H9 (cell line): Measurements from ENCODE around the gene PLEKHF1. TPM values are rescaled to one million over a fixed set of nuclear protein-coding genes. Genes with fewer than 3 reads are reported as not detected.

Experiments
- DNase-seq: peaks from one replicate; pipeline ENCODE4 v3.0.0-alpha.2; 2017
- H2AFZ ChIP-seq: one replicate; pipeline ENCODE4 v1.6.1; 2013; ENCODE audit warnings: mild to moderate bottlenecking, low read length, control low read depth, moderate library complexity
- H2AK5ac ChIP-seq: 2 replicates; pipeline ENCODE4 v1.6.1; 2013; ENCODE audit warnings: low read length, control low read depth, mixed read lengths; ENCODE audit not compliant: insufficient read length
- H2BK120ac ChIP-seq: one replicate; pipeline ENCODE4 v1.6.1; 2013; ENCODE audit warnings: low read depth, mild to moderate bottlenecking, low read length, control low read depth, inconsistent platforms; ENCODE audit not compliant: poor library complexity, severe bottlenecking
- H2BK12ac ChIP-seq: 2 replicates; pipeline ENCODE4 v1.6.1; 2013; ENCODE audit warnings: low read length, control low read depth, mixed read lengths, low read depth; ENCODE audit not compliant: insufficient read length
- H2BK15ac ChIP-seq: 2 replicates; pipeline ENCODE4 v1.6.1; 2013; ENCODE audit warnings: low read depth, low read length, control low read depth
- H2BK20ac ChIP-seq: one replicate; pipeline ENCODE4 v1.6.1; 2013; ENCODE audit warnings: low read depth, mild to moderate bottlenecking, low read length, control low read depth, inconsistent platforms; ENCODE audit not compliant: poor library complexity, severe bottlenecking
- H2BK5ac ChIP-seq: 2 replicates; pipeline ENCODE4 v1.6.1; 2013; ENCODE audit warnings: low read length, control low read depth, mixed read lengths; ENCODE audit not compliant: insufficient read length
- H3K14ac ChIP-seq: 2 replicates; pipeline ENCODE4 v1.6.1; 2013; ENCODE audit warnings: low read length, control low read depth; ENCODE audit not compliant: insufficient read depth
- H3K18ac ChIP-seq: 2 replicates; pipeline ENCODE4 v1.6.1; 2013; ENCODE audit warnings: low read depth, mild to moderate bottlenecking, mixed read lengths, low read length, control low read depth; ENCODE audit not compliant: insufficient read length
- H3K23ac ChIP-seq: 2 replicates; pipeline ENCODE4 v1.6.1; 2013; ENCODE audit warnings: low read length, control low read depth, mixed read lengths, low read depth; ENCODE audit not compliant: insufficient read length
- H3K23me2 ChIP-seq: 2 replicates; pipeline ENCODE4 v1.6.1; 2013; ENCODE audit warnings: low read depth, mild to moderate bottlenecking, mixed read lengths, low read length, control low read depth; ENCODE audit not compliant: insufficient read length, poor library complexity, severe bottlenecking
- H3K27ac ChIP-seq: 2 replicates; pipeline ENCODE4 v1.5.1; 2013; ENCODE audit warnings: low read length, control low read depth, mixed read lengths, low read depth; ENCODE audit not compliant: insufficient read length
- H3K27me3 ChIP-seq: 2 replicates; pipeline ENCODE4 v1.6.1; 2013; ENCODE audit warnings: low read length, control low read depth, inconsistent platforms; ENCODE audit not compliant: insufficient read depth
- H3K4ac ChIP-seq: 2 replicates; pipeline ENCODE4 v1.6.1; 2013; ENCODE audit warnings: low read depth, mild to moderate bottlenecking, control low read depth, inconsistent platforms, low read length, moderate library complexity
- H3K4me1 ChIP-seq: 2 replicates; pipeline ENCODE4 v1.6.1; 2013; ENCODE audit warnings: low read length, control low read depth, inconsistent platforms; ENCODE audit not compliant: insufficient read depth
- H3K4me2 ChIP-seq: 2 replicates; pipeline ENCODE4 v1.6.1; 2013; ENCODE audit warnings: low read length, control low read depth, mixed read lengths; ENCODE audit not compliant: insufficient read length, insufficient read depth
- H3K56ac ChIP-seq: 2 replicates; pipeline ENCODE4 v1.6.1; 2013; ENCODE audit warnings: low read depth, mild to moderate bottlenecking, mixed read lengths, low read length, control low read depth; ENCODE audit not compliant: insufficient read length
- H3K79me1 ChIP-seq: 2 replicates; pipeline ENCODE4 v1.6.1; 2013; ENCODE audit warnings: low read depth, mild to moderate bottlenecking, moderate library complexity, low read length, control low read depth, inconsistent platforms; ENCODE audit not compliant: insufficient read depth, poor library complexity, severe bottlenecking
- H3K79me2 ChIP-seq: 2 replicates; pipeline ENCODE4 v1.6.1; 2013; ENCODE audit warnings: low read length, control low read depth, inconsistent platforms; ENCODE audit not compliant: insufficient read depth
- H3K9ac ChIP-seq: 2 replicates; pipeline ENCODE4 v1.6.1; 2013; ENCODE audit warnings: low read length, control low read depth, mixed read lengths; ENCODE audit not compliant: insufficient read length; ENCODE audit errors: extremely low read depth
- H3K9me3 ChIP-seq: one replicate; pipeline ENCODE4 v1.6.1; 2013; ENCODE audit warnings: low read depth, low read length, inconsistent platforms; ENCODE audit not compliant: control insufficient read depth
- H3T11ph ChIP-seq: one replicate; pipeline ENCODE4 v1.6.1; 2013; ENCODE audit warnings: mild to moderate bottlenecking, low read length, control low read depth, inconsistent platforms
- H4K20me1 ChIP-seq: one replicate; pipeline ENCODE4 v1.6.1; 2013; ENCODE audit not compliant: control insufficient read depth, insufficient read length, insufficient read depth
- H4K5ac ChIP-seq: 2 replicates; pipeline ENCODE4 v1.6.1; 2013; ENCODE audit warnings: low read depth, mild to moderate bottlenecking, mixed read lengths, low read length, control low read depth; ENCODE audit not compliant: insufficient read length
- H4K8ac ChIP-seq: replicated peaks from 2 replicates; pipeline ENCODE4 v1.6.1; 2013; ENCODE audit warnings: low read length, control low read depth, mixed read lengths, low read depth; ENCODE audit not compliant: insufficient read length
- H4K91ac ChIP-seq: 2 replicates; pipeline ENCODE4 v1.6.1; 2013; ENCODE audit warnings: low read depth, mild to moderate bottlenecking, moderate library complexity, mixed read lengths, low read length, control low read depth; ENCODE audit not compliant: insufficient read length
- H3K27ac Mint-ChIP-seq, 3 experiments: 2 replicates in 2 of 3; 3 replicates in 1 of 3; pipeline ENCODE4 v1.8.0; 2020 to 2021; ENCODE audit warnings: mixed read lengths in 3 of 3, mild to moderate bottlenecking in 1 of 3, moderate library complexity in 1 of 3
- H3K27me3 Mint-ChIP-seq: 2 replicates; pipeline ENCODE4 v1.8.0; 2021; ENCODE audit warnings: low read depth, mild to moderate bottlenecking, moderate library complexity, mixed read lengths
- H3K36me3 Mint-ChIP-seq, 3 experiments: 2 replicates in 2 of 3; 3 replicates in 1 of 3; pipeline ENCODE4 v1.8.0; 2020 to 2021; ENCODE audit warnings: low read depth in 3 of 3, mixed read lengths in 3 of 3; ENCODE audit not compliant: insufficient read depth in 1 of 3
- H3K4me1 Mint-ChIP-seq, 2 experiments: 2 replicates each; pipeline ENCODE4 v1.8.0; 2020; ENCODE audit warnings: mixed read lengths in 2 of 2
- H3K4me3 Mint-ChIP-seq, 2 experiments: 2 replicates in 1 of 2; 3 replicates in 1 of 2; pipeline ENCODE4 v1.8.0; 2020 to 2021; ENCODE audit warnings: mild to moderate bottlenecking in 2 of 2, mixed read lengths in 2 of 2, moderate library complexity in 1 of 2
- H3K9me3 Mint-ChIP-seq, 2 experiments: 2 replicates in 1 of 2; 3 replicates in 1 of 2; pipeline ENCODE4 v1.8.0; 2020; ENCODE audit warnings: mild to moderate bottlenecking in 2 of 2, mixed read lengths in 2 of 2, moderate library complexity in 1 of 2
- WGBS: extraction: QIAGEN DNeasy Blood & Tissue Kit; methylation state at CpG from one replicate; pipeline ENCODE4 v1.1.7; 2013; ENCODE audit warnings: missing lambda C conversion rate, low lambda C conversion rate, mixed read lengths; ENCODE audit not compliant: insufficient read length; ENCODE audit errors: extremely low coverage; 5-methylcytosine and 5-hydroxymethylcytosine counted together
- total RNA-seq: library from RNA; stranded (reverse); gene quantifications from 2 replicates; pipeline ENCODE4 v1.2.1, GENCODE V29; 2021
- TF ChIP-seq, protein P1 (sequence below): fragments of 200-600 bp; sonication (generic); conservative IDR thresholded peaks from 3 replicates; pipeline ENCODE4 v1.8.0; 2021; ENCODE audit warnings: antibody characterized with exemption, mild to moderate bottlenecking

The PLEKHF1 gene
- total RNA-seq, 1 experiment from 2014 or later, result 4.9 TPM

DNA sequence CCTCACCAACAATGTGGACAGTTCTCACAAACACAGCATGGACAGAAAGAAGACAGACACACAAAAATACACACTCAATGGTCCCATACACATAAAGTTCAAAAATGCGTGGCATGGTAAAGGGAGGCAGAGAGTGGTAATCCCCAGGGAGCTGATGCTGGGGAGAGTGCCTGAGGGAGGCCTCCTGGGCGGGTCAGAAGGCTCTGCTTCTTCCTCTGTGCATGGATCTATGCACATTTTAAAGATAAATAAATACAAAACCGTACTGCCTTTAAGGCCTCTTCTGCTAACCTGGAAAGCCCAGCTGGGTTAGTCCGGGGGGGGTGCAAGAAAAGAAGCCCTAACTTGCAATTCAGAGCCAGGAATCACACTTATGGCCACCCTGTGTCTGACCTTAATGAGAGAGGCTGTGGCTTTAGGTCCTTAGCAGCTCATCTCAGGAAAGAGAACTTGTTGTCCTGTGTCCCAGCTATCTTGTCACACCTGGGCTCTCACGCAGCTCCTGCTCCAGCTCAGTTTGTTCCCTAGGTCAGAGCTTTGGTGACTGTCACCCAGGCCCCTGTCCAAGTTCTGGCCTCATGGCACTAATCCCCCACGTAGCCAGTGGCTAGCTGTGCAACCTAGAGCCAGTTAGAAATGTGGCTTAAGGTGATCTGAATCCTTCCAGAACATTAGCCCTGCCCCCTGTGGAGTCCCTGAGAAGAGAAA is 30.7 kb upstream of the PLEKHF1 start:
- H2BK20ac ChIP-seq, result no peak overlapping the region
- WGBS, result no CpG with 5 or more reads among the region's 6 CpGs
- H3K4me1 Mint-ChIP-seq, result no peaks in the 10 kb centered on the region
- no peak overlapping the region for H3K14ac ChIP-seq
- H4K91ac ChIP-seq, result no peak overlapping the region
- H2BK12ac ChIP-seq, result no peak overlapping the region
- H4K20me1 ChIP-seq, result no peaks in the 10 kb centered on the region
- no peak overlapping the region for H2AFZ ChIP-seq
- H3K4me2 ChIP-seq, result no peak overlapping the region
- H3K23me2 ChIP-seq, result no peaks in the 10 kb centered on the region
- H2BK5ac ChIP-seq, result no peak overlapping the region
- H3T11ph ChIP-seq, result no peak overlapping the region
- H3K79me2 ChIP-seq, result no peaks in the 10 kb centered on the region
- no peaks in the 10 kb centered on the region for H3K4me1 ChIP-seq
- H3K27ac Mint-ChIP-seq, result peak overlapping the region in 1 of 3 experiments; percentile 39; a peak in 2 of 7 replicates
- no peak overlapping the region for H2BK120ac ChIP-seq
- no peaks in the 10 kb centered on the region for H3K27me3 ChIP-seq
- no peak overlapping the region for H2AK5ac ChIP-seq
- no peak overlapping the region for H4K5ac ChIP-seq
- H3K79me1 ChIP-seq, result no peaks in the 10 kb centered on the region
- no peak overlapping the region for H3K9ac ChIP-seq
- no peak overlapping the region for H3K4me3 Mint-ChIP-seq
- TF ChIP-seq, protein P1, sequence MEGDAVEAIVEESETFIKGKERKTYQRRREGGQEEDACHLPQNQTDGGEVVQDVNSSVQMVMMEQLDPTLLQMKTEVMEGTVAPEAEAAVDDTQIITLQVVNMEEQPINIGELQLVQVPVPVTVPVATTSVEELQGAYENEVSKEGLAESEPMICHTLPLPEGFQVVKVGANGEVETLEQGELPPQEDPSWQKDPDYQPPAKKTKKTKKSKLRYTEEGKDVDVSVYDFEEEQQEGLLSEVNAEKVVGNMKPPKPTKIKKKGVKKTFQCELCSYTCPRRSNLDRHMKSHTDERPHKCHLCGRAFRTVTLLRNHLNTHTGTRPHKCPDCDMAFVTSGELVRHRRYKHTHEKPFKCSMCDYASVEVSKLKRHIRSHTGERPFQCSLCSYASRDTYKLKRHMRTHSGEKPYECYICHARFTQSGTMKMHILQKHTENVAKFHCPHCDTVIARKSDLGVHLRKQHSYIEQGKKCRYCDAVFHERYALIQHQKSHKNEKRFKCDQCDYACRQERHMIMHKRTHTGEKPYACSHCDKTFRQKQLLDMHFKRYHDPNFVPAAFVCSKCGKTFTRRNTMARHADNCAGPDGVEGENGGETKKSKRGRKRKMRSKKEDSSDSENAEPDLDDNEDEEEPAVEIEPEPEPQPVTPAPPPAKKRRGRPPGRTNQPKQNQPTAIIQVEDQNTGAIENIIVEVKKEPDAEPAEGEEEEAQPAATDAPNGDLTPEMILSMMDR, result no peak
- no peaks in the 10 kb centered on the region for H3K36me3 Mint-ChIP-seq
- no peak overlapping the region for H3K27ac ChIP-seq
- H3K27me3 Mint-ChIP-seq, result no peaks in the 10 kb centered on the region; the same call in 1 of the 2 replicates
- H3K9me3 Mint-ChIP-seq, result no peaks in the 10 kb centered on the region; a peak in 2 of 5 replicates
- H2BK15ac ChIP-seq, result no peak overlapping the region
- H3K23ac ChIP-seq, result no peak overlapping the region
- no peaks in the 10 kb centered on the region for H3K9me3 ChIP-seq
- DNase-seq, result no peak
- H3K18ac ChIP-seq, result no peak overlapping the region
- H3K4ac ChIP-seq, result no peak overlapping the region
- H4K8ac ChIP-seq, result no peak overlapping the region
- H3K56ac ChIP-seq, result no peak overlapping the region
